T-helper 2 cell treated with Interferon-gamma antibody and Interleukin-4, amounts not matched to agents 100 ng/mL and 5 ng/mL, for 36 hours (primary cell): ENCODE measurements around the gene MFSD6. TPM values are rescaled to one million over a fixed set of nuclear protein-coding genes. Genes with fewer than 3 reads are reported as not detected.
"Not testable (repeated sequence)": the region's sequence is repeated elsewhere in the genome, so short reads cannot be mapped to it uniquely, and the experiment has no call there.

Experiments
- intact Hi-C: fragments of 100-400 bp; cut with micrococcal nuclease; formaldehyde crosslinking; loops from one replicate; pipeline ENCODE4 v1.15.1; 2023
- total RNA-seq: library from RNA; stranded (reverse); gene quantifications from 2 replicates; pipeline ENCODE4 v1.2.3, GENCODE V29; 2022

The MFSD6 gene
- total RNA-seq, 1 donor from 2014 or later: 48.9 TPM

DNA sequence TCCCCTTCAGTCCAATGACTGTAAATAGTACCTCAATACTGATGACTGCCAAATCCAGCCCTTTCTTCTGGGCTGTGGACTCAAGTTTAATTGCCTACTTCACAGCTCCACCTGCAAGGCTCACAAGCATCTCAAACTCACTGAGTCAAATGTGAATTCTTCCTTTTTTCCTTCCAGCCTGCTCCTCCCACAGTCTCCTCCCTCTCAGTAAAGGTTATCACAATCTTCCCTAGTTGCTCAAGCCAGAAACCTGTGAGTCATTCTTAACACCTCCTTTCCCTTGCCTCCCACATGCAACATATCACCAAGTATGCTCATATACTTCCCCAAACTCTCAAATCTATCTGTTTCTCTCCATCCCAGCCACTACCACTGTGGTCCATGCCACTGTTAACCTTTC is 3.7 kb upstream of the MFSD6 start:
- intact Hi-C loops: loop anchor here (10.0 kb wide), 1 partner anchor 1270 kb away; the partner anchor contains the start of gene NABP1

DNA sequence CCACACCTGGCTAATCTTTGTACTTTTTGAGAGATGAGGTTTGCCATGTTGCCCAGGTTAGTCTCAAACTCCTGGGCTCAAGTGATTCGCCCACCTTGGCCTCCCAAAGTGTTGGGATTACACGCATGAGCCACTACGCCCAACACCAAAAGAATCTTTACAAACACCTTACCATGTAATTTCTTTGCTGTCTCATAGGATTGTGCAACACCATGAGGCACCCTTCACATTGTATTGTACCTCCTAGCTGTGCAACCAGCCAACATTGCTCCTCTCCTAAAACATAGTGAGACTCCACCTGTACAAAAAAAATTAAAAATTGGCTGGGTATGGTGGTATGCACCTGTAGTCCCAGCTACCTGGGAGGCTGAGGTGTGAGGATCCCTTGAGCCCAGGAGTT is 3.1 kb upstream of the MFSD6 start:
- intact Hi-C loops: loop anchor here (5.0 to 10.0 kb wide), 3 partner anchors 272 to 1270 kb away; partner anchors contain the start of gene NABP1

DNA sequence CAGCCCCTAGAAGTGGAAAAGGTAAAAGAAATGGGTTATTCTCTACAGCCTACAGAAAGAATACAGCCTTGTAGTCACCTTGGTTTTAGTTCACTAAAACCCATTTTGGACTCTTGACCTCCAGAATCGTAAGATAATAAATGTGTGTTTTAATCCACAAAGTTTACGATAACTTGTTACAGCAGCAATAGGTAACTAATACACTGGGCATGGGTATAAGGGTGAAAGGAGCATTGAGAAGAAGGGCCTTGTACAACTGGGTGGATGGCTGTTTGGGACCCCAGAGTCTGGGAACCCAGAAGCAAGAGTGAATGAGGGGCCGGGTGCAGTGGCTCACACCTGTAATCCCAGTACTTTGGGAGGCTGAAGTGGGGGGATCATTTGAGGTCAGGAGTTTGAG is 2.2 kb upstream of the MFSD6 start:
- intact Hi-C loops: loop anchor here (2.0 to 10.0 kb wide), 4 partner anchors 271 to 1269 kb away; partner anchors contain the start of gene NABP1

DNA sequence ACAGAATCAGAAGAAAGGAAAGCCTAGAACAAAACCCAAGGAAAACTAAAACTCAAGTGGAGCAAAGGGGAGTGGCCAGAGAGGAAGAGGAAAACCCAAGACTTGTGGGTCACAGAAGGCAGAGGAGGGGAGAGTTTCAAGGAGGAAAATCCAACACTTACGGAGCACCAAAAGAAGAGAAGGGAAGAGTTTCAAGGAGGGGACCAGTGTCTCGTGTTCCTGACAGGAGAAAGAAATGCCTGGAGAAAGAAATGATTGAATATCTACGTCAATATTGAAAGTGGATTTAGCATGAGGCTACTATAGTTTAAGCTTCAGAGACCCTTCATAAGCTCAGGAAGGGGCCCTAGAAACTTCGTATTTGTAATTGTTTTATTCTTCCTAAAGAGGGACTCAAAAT is 1.4 kb upstream of the MFSD6 start:
- intact Hi-C loops: loop anchor here (1.0 to 10.0 kb wide), 7 partner anchors 8 to 1268 kb away; partner anchors contain the start of genes NABP1 and NEMP2

DNA sequence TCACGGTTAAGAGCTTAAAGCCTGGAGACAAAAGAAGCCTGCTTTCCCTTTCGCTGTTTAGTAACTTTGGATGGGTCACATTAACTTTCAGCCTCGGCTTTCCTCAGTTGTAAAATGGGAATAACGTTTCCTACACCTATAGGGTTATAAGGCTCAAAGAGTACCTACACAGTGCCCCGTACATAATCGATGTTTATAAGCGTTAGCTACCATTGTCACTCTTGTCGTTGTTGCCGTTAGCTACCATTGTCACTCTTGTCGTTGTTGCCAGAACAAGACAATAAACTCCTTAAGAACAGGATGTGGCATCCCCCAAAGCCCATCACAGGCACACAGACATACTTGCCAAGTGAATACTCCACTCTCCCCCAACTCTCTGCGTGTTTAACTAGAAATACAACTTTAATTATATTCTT is 901 bp upstream of the MFSD6 start:
- intact Hi-C loops: loop anchor here (1.0 to 10.0 kb wide), 7 partner anchors 8 to 1268 kb away; partner anchors contain the start of genes NABP1 and NEMP2

DNA sequence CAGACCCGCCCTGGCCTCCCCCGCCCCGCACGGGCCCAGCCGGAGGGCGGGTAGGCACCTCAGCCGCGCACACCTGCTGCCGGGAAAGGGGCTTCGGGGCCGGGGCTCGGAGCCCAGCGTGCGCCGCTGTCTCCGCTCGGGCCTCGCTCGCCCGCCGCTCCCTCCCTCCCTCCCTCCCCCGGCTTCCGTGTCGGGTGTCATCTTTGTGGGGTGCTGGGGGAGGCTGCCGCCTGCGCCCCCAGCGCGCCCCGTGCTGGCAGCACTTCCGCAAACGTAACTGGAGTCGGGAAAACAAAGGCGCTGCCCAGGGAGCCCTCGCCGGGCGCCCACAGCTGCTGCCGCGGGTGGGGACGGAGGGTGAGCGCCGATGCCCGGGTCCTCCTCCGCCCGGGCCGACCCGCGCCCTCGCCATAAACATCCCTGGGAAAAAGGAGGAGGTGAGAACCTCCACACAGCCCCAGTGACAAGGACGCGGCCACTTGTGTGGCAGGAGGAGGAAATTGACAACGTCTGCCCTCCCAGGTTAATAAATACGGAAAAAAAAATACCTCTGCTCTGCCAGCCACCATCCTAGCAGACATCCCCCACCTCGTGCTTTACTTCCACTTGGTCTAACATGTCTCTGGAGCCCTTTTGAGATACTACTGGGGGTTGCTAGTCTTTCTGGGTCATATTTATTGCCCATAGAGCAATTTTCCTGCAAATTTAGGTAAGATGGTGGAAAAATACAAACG is 550 bp downstream of the MFSD6 start:
- intact Hi-C loops: loop anchor here (1.0 to 10.0 kb wide), 4 partner anchors 269 to 1266 kb away; partner anchors contain the start of genes NABP1, ORMDL1 and PMS1

DNA sequence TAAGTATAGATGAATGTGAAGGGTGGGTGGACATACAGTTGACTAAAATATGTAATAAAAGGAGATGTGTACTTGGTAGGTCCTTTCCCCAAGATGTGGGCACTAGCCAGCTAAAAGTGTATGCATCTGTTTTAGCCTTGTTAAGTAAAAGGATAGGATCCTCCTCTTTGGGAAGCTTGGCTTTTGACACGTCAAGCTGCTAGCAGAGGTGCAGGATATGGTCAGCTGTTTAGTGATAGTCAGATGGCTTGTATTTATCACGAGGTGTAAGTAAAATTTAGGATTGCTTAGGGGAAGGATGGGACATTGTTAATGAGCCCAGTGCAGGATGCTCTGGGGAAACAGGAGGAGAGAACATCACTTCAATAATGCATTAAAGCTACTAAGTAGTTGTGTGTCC is 1.5 kb downstream of the MFSD6 start:
- intact Hi-C loops: loop anchor here (5.0 to 10.0 kb wide), 3 partner anchors 268 to 1265 kb away; partner anchors contain the start of gene NABP1

DNA sequence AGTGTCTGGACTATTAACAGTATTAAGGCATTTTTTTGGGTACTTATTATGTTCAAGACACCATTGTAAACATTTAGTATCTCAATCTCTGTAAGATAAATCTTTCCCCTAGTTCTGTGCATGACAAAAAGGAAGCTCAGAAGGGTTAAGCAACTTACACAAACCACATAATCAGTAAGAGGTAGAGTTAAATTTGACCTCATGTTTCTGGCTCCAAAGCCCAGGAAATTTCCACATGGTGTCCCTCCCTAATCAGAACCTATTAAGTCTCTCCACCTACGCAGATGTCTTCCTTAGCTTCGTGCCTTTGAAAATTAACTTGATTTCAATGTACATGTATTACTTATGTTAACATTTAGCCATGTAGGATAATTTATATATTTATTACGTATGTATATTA is 2.0 kb downstream of the MFSD6 start:
- intact Hi-C loops: no loop called here

DNA sequence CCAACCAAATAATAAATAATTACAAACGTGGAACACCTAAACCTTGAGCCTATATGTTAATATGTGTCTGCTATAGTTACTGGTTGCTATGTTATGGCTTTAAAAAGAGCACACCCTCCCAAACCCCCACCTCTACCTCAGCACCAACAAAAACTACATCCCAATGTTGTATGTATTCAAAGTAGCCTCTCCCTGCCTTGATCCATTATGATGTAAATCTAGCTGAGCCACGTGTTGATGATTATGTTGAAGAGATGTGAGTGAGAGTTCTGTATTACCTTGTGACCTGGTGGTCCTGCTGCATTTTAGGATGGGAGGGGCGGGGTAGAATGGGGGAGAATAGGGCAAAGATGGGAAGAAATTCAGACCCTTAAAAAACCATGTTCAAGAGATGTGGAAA is 4.8 kb downstream of the MFSD6 start:
- intact Hi-C loops: no loop called here

DNA sequence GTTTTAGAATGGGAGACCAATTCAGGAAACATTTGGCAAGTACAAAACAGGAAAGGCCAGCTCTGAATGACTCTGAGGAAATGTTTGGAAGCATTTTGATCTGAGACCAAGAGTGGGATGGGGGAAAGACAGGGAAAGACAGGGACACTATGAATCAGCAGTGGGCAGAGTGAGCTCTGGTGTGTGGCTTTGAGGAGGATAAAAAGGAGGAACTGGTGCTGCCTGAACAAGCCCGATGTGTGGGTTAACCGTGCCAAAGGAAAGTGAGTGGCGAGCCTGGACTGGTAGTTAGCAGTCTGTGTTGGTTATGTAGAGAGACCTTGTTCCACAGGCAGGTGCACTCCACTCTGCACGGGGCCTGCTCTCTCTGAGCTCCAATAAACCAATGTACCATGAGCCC is 5.3 kb downstream of the MFSD6 start:
- intact Hi-C loops: no loop called here

DNA sequence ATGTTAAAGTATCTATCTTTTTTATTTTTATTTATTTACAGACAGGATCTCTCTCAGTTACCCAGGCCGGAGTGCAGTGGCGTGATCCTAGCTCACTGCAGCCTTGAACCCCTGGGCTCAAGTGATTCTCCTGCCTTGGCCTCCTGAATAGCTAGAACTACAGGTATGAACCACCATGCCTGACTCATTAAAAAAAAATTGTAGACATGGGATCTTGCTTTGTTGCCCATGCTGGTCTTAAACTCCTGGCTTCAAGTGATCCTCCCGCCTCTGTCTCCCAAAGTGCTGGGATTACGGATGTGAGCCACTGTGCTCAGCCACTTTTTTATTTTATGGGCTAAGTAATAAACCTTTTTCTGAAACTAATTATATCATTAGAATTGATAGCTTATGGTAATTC is 7.1 kb downstream of the MFSD6 start:
- intact Hi-C loops: loop anchor here (1.0 kb wide), 1 partner anchor 8 kb away; no protein-coding TSS in a partner anchor

DNA sequence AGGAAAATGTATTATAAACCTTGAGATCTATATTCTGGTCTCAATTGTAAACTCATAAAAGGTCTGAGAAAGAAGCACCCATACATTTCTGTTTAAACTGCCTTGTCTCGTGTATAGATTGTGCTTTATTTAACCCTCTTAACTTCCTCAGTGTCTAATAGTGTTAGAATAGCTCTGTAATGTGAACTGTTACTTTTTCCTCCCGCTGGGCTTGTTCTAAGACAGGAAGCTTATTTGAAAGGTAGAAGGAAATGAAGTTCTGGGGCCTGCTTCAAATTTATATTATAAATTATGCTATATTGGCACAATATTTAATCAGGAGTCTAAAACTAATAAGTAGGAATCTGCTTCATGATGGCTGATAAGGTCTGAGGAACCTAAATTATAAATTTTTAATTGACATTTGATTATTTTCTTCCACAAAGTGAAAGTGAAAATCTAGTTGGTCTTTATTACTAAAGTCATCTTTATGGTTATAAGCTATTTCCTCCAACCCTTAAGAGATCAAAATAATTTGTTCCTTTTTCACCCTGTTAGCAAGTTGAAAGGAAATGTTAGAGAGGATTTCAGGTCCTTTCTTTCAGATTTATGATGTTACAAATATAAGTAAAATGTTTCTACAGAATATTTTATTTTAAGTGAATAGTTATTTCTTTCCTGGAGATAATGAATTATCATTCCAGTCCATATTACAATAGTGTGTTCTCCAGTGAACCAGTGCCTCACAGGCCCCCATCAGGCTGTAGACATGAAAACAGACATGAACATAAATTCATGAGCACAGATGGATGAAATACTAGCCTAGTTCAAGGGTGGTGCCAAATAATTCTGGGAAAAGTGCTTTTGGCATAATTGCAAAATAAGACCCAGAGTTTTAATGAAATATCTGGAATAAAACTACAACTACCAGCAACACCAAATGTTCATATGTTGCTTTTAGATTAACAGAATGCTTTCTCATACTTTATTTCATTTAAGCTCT is 7.9 kb downstream of the MFSD6 start:
- intact Hi-C loops: loop anchor here (1.0 kb wide), 1 partner anchor 9 kb away; no protein-coding TSS in a partner anchor

DNA sequence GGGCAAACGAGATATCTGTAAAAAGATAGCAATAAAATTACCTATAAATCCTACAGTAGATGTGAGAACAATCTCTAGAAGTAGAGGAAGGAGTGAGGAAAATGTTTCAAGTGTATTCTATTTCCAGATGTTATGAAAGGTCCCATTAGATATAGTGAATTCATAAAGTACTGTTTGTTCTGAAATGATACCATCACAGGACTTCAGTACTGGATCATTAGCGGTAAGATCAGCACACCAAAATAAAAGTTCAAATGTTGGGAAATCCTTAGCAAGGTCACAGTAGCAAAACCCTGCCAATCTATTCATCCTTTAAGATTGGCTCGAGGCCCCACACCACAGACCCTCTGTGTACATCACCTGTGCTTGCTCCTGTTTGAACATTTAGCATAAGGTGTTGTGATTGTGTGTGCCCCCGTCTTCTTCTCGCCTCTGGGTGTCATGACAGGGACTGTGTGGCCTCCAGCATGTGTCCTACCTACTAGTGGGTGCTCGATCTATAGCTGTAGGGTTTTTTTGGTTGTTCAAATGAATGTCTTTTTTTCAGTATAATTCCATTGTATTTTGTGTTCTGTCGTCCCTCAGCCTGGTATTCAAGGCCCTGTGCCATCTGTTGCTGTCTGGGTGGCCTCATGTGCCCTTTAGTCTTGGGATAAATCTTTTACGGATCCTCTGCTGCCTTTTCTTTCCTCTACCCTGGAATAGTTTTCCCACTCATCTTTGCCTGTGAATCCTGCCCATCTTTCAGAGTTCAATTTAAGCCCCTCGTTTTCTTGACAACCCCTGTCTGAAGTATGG is 9.1 kb downstream of the MFSD6 start:
- intact Hi-C loops: no loop called here

DNA sequence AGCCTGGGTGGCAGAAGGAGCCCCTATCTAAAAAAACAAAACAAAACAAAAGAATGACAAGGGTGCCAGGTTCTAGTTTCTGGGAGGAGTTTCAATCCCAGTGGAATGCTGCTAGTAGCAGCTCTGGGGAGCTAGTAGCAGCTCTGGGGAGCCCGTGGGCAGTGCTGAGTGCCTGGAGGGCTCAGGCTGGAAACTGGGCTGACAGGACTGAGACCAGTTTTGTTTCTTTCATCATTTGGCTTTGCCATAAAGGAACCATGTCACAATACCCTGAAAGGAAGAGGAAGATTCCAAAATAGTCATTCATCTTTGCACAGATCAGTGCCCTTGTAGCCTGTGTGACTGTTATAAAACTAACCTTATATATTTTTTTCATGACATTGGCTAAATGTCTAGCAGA is 10.6 kb downstream of the MFSD6 start:
- intact Hi-C loops: no loop called here

DNA sequence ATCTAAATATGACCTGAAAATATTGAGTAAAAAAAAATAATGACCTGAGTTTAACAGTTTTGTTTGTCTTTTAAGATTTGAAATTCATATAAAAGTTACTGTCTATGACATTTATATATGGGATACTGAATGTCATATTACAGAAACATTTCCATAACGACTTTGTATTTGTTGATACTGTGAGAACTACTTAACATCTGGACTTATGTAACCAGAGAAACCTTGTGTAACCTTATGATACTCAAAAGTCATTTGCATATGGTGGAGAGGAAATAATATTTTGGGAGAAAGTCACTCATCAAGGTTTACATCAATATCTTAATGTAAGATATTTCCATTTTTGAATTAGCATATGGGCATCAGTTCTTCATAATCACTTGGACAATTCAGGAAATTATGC is 12.6 kb downstream of the MFSD6 start:
- intact Hi-C loops: no loop called here

DNA sequence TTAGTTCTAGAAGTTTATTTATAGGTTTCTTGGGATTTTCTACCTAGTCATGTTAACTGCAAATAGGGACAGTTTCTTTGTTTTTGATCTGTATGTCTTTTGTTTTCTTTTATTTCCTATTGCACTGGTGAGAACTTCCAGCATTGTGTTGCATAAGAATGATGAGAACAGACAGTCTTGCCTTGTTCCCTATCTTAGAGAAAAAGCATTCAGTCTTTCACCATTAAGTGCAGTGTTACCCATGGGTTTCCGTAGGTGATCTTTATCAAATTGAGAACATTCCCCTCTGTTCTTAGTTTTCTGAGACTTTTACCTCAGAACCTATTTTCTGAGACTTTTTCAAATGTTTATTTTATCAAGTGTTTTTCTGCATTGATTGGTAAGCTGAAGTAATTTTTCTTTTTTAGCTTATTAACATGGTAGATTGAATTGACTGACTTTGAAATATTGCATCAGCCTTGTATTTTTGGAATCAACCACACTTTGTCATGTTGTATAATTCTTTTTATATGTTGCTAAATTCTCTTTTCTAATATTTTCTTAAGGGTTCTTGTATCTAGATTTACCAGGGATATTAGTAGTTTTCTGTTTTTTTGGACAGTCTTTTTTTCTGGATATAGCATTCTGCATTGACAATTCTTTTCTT is 17.2 kb downstream of the MFSD6 start:
- intact Hi-C loops: no loop called here

DNA sequence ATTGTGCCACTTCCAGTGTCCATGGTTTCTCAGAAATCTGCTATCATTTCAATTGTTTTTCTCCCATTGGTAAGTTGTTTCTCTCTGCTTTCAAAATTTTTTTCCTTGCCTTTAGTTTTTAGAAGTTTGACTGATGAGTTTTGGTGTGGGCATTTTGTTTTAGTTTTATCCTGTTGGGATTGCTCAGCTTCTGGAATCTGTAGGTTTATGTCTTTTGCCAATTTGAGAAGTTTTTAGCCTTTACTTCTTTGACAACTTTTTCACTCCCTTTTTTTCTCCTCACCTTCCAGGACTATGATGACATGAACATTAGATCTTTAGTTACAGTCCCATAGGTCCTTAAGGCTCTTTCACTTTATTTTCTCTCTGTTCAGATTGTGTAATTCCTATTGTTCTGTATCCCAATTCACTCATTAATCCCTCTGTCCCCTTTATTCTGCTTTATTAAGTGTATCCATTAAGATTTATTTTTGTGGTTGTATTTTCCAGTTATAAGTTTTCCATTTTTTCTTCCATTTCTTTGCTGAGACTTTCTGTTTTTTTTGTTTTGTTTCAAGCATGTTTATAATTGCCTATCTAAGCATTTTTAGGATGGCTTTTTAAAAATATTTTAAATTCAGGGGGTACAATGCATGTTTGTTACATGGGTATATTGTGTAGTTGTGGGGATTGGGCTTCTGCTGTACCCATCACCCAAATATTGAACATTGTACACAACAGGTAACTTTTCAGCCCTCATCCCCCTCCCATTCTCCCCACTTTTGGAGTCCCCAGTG is 17.9 kb downstream of the MFSD6 start:
- intact Hi-C loops: no loop called here

DNA sequence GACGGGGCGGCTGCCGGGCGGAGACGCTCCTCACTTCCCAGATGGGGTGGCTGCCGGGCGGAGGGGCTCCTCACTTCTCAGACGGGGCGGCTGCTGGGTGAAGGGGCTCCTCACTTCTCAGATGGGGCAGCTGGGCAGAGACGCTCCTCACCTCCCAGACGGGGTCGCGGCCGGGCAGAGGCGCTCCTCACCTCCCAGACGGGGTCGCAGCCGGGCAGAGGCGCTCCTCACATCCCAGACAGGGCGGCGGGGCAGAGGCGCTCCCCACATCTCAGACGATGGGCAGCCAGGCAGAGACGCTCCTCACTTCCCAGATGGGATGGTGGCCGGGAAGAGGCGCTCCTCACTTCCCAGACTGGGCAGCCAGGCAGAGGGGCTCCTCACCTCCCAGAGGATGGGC is 22.7 kb downstream of the MFSD6 start:
- intact Hi-C loops: not testable (repeated sequence)

DNA sequence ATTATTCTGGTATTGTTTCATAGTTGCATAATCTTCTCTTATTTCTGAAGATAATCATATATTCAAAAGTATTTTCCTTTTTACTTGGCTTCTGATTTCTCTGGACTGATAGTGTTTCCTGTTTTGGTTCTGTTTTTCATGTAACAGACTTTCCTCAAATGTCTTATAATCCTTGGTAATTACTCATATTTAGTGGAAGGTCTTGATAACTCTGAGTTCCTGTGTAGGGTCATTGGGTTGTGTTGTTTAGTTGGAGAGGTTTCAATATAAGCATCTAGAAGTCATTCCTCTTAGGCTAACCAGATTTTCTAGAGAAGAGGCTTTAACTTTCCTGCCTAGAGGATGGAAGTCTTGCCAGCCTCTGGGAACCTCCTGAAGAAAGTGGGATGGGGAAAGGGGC is 23.8 kb downstream of the MFSD6 start:
- intact Hi-C loops: no loop called here
